Body of pancreas (tissue), 4 donors: ENCODE data around the gene CCDC77. TPM values are rescaled to one million over a fixed set of nuclear protein-coding genes. Genes with fewer than 3 reads are reported as not detected.
"Not testable (repeated sequence)": the region's sequence is repeated elsewhere in the genome, so short reads cannot be mapped to it uniquely, and the experiment has no call there.

ENCODE experiments used
- ATAC-seq: fragments of 150-250 bp; one replicate; pipeline ENCODE4 v1.9.1; 2016
- DNase-seq, 4 donors: peaks; one replicate each; pipeline ENCODE4 v3.0.0-alpha.2; 2019
- H3K27ac ChIP-seq, 4 donors: fragments of 200-600 bp; sonication (generic); 1 replicate in 3 of 4; 2 replicates in 1 of 4; pipeline versions ENCODE4 v1.5.1 to v1.6.1; 2016 to 2019; ENCODE audit warnings: mild to moderate bottlenecking in 1 of 4, mixed read lengths in 1 of 4, moderate library complexity in 1 of 4
- H3K27me3 ChIP-seq, 2 donors: fragments of 200-600 bp; sonication (generic); one replicate each; pipeline ENCODE4 v1.6.0; 2016; ENCODE audit warnings: mild to moderate bottlenecking in 1 of 2
- H3K36me3 ChIP-seq, 2 donors: fragments of 200-600 bp; sonication (generic); replicated peaks in 1 of 2; 2 replicates each; pipeline ENCODE4 v1.5.1; 2016; ENCODE audit warnings: low read depth in 2 of 2; ENCODE audit not compliant: insufficient read depth in 1 of 2
- H3K4me1 ChIP-seq: fragments of 200-600 bp; sonication (generic); one replicate; pipeline ENCODE4 v1.6.0; 2016
- H3K4me3 ChIP-seq, 2 donors: fragments of 200-600 bp; sonication (generic); 1 replicate in 1 of 2; 2 replicates in 1 of 2; pipeline ENCODE4 v1.5.1; 2016 to 2019
- H3K9me3 ChIP-seq, 3 donors: fragments of 200-600 bp; sonication (generic); 1 replicate in 2 of 3; 2 replicates in 1 of 3; pipeline ENCODE4 v1.5.1; 2016
- POLR2A ChIP-seq, 3 donors: fragments of 450-650 bp; IDR thresholded peaks; one replicate each; pipeline ENCODE4 v1.6.1; 2016; ENCODE audit warnings: antibody characterized with exemption in 3 of 3, mild to moderate bottlenecking in 2 of 3
- WGBS, 2 donors: methylation state at CpG; one replicate each; pipeline ENCODE4 v1.1.5; 2017; 5-methylcytosine and 5-hydroxymethylcytosine counted together
- intact Hi-C: fragments of 100-400 bp; cut with DNase I; formaldehyde crosslinking; loops from one replicate; pipeline ENCODE4 v1.15.1; 2023
- total RNA-seq, 2 donors: library from RNA; depleted of rRNA; stranded (reverse); fragments of >200 nt; gene quantifications; one replicate each; pipeline ENCODE4 v1.1.0, GENCODE V29; 2016
- TF ChIP-seq, protein P1 (sequence below), 7 experiments: fragments of 450-650 bp in 4 of 7; fragments of 200-600 bp in 3 of 7; sonication (generic) in 3 of 7; IDR thresholded peaks; one replicate each; pipeline ENCODE4 v1.5.1; 2016 to 2019; ENCODE audit warnings: antibody characterized with exemption in 7 of 7

Gene CCDC77
- total RNA-seq, 2 donors from 2014 or later: 2.9 to 4.9 TPM

DNA sequence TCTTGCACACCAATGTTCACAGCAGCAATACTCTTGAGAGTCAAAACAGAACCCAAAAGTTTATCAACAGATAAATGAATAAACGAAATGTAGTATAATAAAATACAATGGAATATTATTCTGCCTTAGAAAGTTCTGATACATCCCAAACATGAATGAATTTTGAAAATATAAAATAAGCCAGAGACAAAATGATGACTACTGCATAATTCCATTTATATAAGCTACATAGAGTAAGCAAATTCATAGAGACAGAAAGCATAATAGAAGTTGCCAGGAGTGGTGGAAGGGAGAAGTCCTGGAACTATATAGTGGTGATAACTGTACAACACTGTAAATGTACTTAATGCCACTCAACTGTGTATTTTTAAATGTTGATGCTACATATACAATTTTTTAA lies 33.5 kb upstream of the CCDC77 start:
- no peak overlapping the region for H3K4me3 ChIP-seq
- H3K9me3 ChIP-seq: peaks cover 0 to 7% (median 0%) of the 10 kb centered on the region in 3 donors
- DNase-seq: no peak
- peaks cover under 1 to 25% of the 10 kb centered on the region in 2 donors for H3K36me3 ChIP-seq
- intact Hi-C loops: no loop called here
- no peaks in the 10 kb centered on the region for H3K4me1 ChIP-seq
- H3K27me3 ChIP-seq: no peaks in the 10 kb centered on the region
- H3K27ac ChIP-seq: no peak overlapping the region
- WGBS, 2 donors: 82 to 87% methylated on average over 1 of the region's 1 CpG
- TF ChIP-seq, protein P1, sequence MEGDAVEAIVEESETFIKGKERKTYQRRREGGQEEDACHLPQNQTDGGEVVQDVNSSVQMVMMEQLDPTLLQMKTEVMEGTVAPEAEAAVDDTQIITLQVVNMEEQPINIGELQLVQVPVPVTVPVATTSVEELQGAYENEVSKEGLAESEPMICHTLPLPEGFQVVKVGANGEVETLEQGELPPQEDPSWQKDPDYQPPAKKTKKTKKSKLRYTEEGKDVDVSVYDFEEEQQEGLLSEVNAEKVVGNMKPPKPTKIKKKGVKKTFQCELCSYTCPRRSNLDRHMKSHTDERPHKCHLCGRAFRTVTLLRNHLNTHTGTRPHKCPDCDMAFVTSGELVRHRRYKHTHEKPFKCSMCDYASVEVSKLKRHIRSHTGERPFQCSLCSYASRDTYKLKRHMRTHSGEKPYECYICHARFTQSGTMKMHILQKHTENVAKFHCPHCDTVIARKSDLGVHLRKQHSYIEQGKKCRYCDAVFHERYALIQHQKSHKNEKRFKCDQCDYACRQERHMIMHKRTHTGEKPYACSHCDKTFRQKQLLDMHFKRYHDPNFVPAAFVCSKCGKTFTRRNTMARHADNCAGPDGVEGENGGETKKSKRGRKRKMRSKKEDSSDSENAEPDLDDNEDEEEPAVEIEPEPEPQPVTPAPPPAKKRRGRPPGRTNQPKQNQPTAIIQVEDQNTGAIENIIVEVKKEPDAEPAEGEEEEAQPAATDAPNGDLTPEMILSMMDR (IDR thresholded peaks at IDR 0.05): no peak
- TF ChIP-seq POLR2A (IDR thresholded peaks at IDR 0.05): no peak
- no peak for ATAC-seq

DNA sequence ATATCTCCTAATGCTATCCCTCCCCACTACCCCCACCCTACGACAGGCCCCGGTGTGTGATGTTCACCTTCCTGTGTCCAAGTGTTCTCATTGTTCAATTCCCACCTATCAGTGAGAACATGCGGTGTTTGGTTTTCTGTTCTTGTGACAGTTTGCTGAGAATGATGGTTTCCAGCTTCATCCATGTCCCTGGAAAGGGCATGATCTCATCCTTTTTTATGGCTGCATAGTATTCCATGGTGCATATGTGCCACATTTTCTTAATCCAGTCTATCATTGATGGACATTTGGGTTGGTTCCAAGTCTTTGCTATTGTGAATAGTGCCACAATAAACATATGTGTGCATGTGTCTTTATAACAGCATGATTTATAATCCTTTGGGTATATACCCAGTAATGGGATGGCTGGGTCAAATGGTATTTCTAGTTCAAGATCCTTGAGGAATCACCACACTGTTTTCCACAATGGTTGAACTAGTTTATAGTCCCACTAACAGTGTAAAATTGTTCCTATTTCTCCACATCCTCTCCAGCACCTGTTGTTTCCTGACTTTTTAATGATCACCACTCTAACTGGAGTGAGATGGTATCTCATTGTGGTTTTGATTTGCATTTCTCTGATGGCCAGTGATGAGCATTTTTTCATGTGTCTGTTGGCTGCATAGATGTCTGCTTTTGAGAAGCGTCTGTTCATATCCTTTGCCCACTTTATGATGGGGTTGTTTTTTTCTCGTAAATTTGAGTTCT lies 30.5 kb upstream of the CCDC77 start:
- H3K9me3 ChIP-seq, H3K4me1 ChIP-seq, ATAC-seq, H3K27me3 ChIP-seq, H3K4me3 ChIP-seq, H3K27ac ChIP-seq, DNase-seq, intact Hi-C loops: not testable (repeated sequence)
- H3K36me3 ChIP-seq: peaks cover under 1 to 18% of the 10 kb centered on the region in 2 donors
- WGBS, 2 donors: 96% methylated on average over 5 of the region's 5 CpGs

DNA sequence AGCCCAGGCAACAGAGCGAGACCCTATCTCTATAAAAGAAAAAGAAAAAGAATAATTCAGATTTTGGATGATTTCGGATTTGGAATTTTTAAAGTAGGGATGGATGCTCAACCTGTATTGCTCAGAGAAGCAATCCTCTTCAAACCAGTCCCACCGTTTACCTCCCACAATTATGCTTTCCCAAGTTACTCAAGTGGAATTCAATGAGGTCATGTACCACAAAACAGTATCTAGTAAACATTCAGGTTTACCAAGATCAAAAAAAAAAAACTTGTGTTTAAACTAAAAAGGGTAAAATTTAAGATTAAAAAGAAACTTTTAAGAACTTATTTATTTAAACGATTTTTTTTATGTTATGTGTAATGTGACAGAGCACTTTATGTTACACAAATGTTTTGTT lies 14.8 kb upstream of the CCDC77 start:
- Histone ChIP-seq H3K27me3 (no peaks in the 10 kb centered on the region), H3K9me3 (no peaks in the 10 kb centered on the region), H3K27ac (no peak overlapping the region), H3K4me1 (peaks cover 34% of the 10 kb centered on the region), H3K4me3 (no peak overlapping the region), H3K36me3 (peaks cover 0 to 19% of the 10 kb centered on the region in 2 donors)
- WGBS, 2 donors: 56 to 58% methylated on average over 4 of the region's 4 CpGs
- intact Hi-C loops: no loop called here
- TF ChIP-seq, protein P1 (IDR thresholded peaks at IDR 0.05): no peak
- TF ChIP-seq POLR2A (IDR thresholded peaks at IDR 0.05): no peak
- ATAC-seq (no peak), DNase-seq (no peak)

DNA sequence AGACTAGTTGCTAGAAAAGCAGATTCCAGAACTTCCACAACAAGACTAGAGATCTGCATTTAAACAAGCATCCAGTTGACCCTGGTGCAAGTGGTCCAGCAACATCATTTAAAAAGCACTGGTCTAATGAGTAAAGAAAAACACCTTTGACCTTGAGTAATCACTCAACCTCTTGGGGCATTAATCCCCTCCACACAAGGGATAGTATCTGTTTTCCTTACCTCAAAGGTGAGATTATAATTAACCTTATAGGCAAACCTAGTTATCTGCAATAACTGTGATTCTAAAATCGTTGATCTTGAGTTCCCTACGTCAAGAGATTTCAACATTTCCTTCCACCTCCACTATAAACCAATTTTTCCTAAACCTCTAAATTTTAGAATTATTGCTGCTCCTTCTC lies 13.4 kb upstream of the CCDC77 start:
- peak overlapping the region in 3 of 4 donors; percentile 75 to 93 (median 93) for H3K27ac ChIP-seq
- WGBS, 2 donors: 2 to 4% methylated on average over 2 of the region's 2 CpGs
- peaks cover 0 to 13% of the 10 kb centered on the region in 2 donors for H3K36me3 ChIP-seq
- H3K9me3 ChIP-seq: no peaks in the 10 kb centered on the region
- intact Hi-C loops: no loop called here
- peak overlapping the region in 1 of 2 donors; percentile 94 for H3K4me3 ChIP-seq
- H3K4me1 ChIP-seq: peaks cover 34% of the 10 kb centered on the region
- no peak for DNase-seq
- no peaks in the 10 kb centered on the region for H3K27me3 ChIP-seq
- no peak for TF ChIP-seq POLR2A (IDR thresholded peaks at IDR 0.05)
- TF ChIP-seq, protein P1 (IDR thresholded peaks at IDR 0.05): no peak
- ATAC-seq: no peak

DNA sequence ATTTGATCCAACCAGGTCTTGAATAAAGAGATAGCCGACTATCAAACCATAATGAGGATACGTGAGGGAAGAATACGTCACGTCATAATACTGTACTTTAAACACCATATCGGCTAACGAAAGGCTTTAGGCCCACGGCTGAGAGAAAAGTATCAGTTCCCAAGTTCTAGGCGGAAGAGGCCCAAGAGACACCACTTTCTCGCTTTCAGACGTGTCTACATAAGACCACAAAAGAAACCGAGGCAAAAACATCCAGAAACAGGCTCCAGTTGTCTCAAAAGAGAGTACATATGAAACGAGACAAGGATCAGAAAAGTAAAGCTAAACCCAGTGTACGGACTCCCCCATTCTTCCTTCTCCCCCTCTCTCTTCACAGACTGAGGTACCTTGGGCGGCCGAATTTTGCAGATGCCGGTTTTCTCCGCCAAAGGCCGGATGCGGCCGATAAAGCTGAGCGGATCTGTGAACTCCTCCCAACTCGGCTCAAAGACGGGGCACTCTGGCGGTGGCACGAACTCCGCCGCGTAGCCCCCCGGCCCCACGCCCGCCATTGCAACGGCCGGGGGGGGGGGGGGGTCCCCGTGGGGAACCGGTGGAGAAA lies 12.8 kb upstream of the CCDC77 start:
- H3K9me3 ChIP-seq: no peaks in the 10 kb centered on the region
- intact Hi-C loops: no loop called here
- WGBS, 2 donors: 0% methylated on average over 21 to 34 of the region's 35 CpGs

More for the DNA sequence above, 12.8 kb upstream of the CCDC77 start:
- Histone ChIP-seq H3K36me3 (peaks cover 0 to 9% of the 10 kb centered on the region in 2 donors), H3K4me1 (peaks cover 34% of the 10 kb centered on the region), H3K27ac (peak overlapping the region; percentile 75 to 93 (median 86)), H3K4me3 (peak overlapping the region; percentile 57 to 94), H3K27me3 (no peaks in the 10 kb centered on the region)
- ATAC-seq: peak; percentile 4
- TF ChIP-seq POLR2A (IDR thresholded peaks at IDR 0.05): no peak
- TF ChIP-seq, protein P1 (IDR thresholded peaks at IDR 0.05): no peak
- peak; percentile 7 to 25 (median 17) for DNase-seq
